Activated CD8-positive, alpha-beta T cell treated with anti-CD3 and anti-CD28 coated beads, Interleukin-2, amount 10 ng/mL, durations not matched to agents 7 days and 5 days (primary cell): ENCODE results near the gene CALHM6. TPM values are rescaled to one million over a fixed set of nuclear protein-coding genes. Genes with fewer than 3 reads are reported as not detected.

Experiments used
- ATAC-seq: fragments of 150-1000 bp; cut with Tn5 transposase; one replicate; pipeline ENCODE4 v1.10.0; 2021; ENCODE audit warnings: moderate library complexity
- CTCF ChIA-PET: fragments of 350-600 bp; sonication (Branson Sonifier 250); formaldehyde crosslinking; loops from one replicate; lab custom pipeline; 2021; ENCODE audit warnings: antibody characterized with exemption; lab: Charles Lee
- POLR2A ChIA-PET: fragments of 350-600 bp; sonication (Branson Sonifier 250); formaldehyde crosslinking; loops from one replicate; lab custom pipeline; 2021; ENCODE audit warnings: antibody characterized with exemption; lab: Charles Lee
- DNase-seq: peaks from one replicate; pipeline ENCODE4 v3.0.0-alpha.2; 2020
- H3K27ac Mint-ChIP-seq: one replicate; pipeline ENCODE4 v1.8.0; 2021; ENCODE audit warnings: mild to moderate bottlenecking, mixed read lengths
- H3K27me3 Mint-ChIP-seq: one replicate; pipeline ENCODE4 v1.8.0; 2021; ENCODE audit warnings: low read depth, mixed read lengths
- H3K36me3 Mint-ChIP-seq: one replicate; pipeline ENCODE4 v1.8.0; 2021; ENCODE audit warnings: low read depth, mixed read lengths
- H3K4me1 Mint-ChIP-seq: one replicate; pipeline ENCODE4 v1.8.0; 2021; ENCODE audit warnings: low read depth, mixed read lengths
- H3K4me3 Mint-ChIP-seq: one replicate; pipeline ENCODE4 v1.8.0; 2021; ENCODE audit warnings: mild to moderate bottlenecking, mixed read lengths
- H3K9me3 Mint-ChIP-seq: one replicate; pipeline ENCODE4 v1.8.0; 2022; ENCODE audit warnings: mixed read lengths; ENCODE audit not compliant: insufficient read depth
- total RNA-seq, 2 experiments: library from RNA; stranded (reverse); gene quantifications; one replicate each; pipeline ENCODE4 v1.2.3, GENCODE V29; 2021

The CALHM6 gene
- total RNA-seq, 2 experiments from 2014 or later, result 19.3 to 20.6 TPM

- Mint-ChIP-seq H3K27me3 (peaks cover 25% of the 10 kb centered on the region), H3K4me3 (no peak overlapping the region), H3K27ac (no peak overlapping the region), H3K4me1 (peaks cover 42% of the 10 kb centered on the region), H3K36me3 (no peaks in the 10 kb centered on the region), H3K9me3 (no peaks in the 10 kb centered on the region)
- ChIA-PET POLR2A (no interaction called here), CTCF (interaction anchor here (0.8 to 4.6 kb wide), 4 partner anchors 9 to 114 kb away, joined by 3 to 24 read pairs (median 8); no protein-coding TSS in a partner anchor)
- DNase-seq, result no peak
- ATAC-seq, result no peak
These were observed 14.8 kb upstream of the CALHM6 start for GRCh38 chr6:116446399-116446798.

- POLR2A ChIA-PET, result no interaction called here
- H3K36me3 Mint-ChIP-seq, result no peaks in the 10 kb centered on the region
These were observed 14.1 kb upstream of the CALHM6 start for GRCh38 chr6:116447052-116447451.

GRCh38 chr6:116447496-116448011, 13.6 kb upstream of the CALHM6 start:
- no peak for ATAC-seq
- DNase-seq, result no peak
- H3K27ac Mint-ChIP-seq, result no peak overlapping the region
- CTCF ChIA-PET, result interaction anchor here (0.6 to 4.6 kb wide), 4 partner anchors 11 to 179 kb away, joined by 3 to 24 read pairs (median 3); no protein-coding TSS in a partner anchor
- POLR2A ChIA-PET, result no interaction called here
- no peaks in the 10 kb centered on the region for H3K36me3 Mint-ChIP-seq
- no peak overlapping the region for H3K4me3 Mint-ChIP-seq
- H3K9me3 Mint-ChIP-seq, result no peaks in the 10 kb centered on the region
- H3K27me3 Mint-ChIP-seq, result peaks cover 14% of the 10 kb centered on the region
- H3K4me1 Mint-ChIP-seq, result peaks cover 46% of the 10 kb centered on the region

More at GRCh38 chr6:116447052-116447451, 14.1 kb upstream of the CALHM6 start:
- H3K27ac Mint-ChIP-seq, result no peak overlapping the region
- DNase-seq (no peak), ATAC-seq (no peak)
- no peaks in the 10 kb centered on the region for H3K9me3 Mint-ChIP-seq
- H3K27me3 Mint-ChIP-seq, result peaks cover 19% of the 10 kb centered on the region
- H3K4me3 Mint-ChIP-seq, result no peak overlapping the region
- H3K4me1 Mint-ChIP-seq, result peaks cover 46% of the 10 kb centered on the region
- CTCF ChIA-PET, result interaction anchor here (0.6 to 4.6 kb wide), 4 partner anchors 8 to 87 kb away, joined by 3 to 24 read pairs (median 3); no protein-coding TSS in a partner anchor

GRCh38 chr6:116449565-116449964, 11.6 kb upstream of the CALHM6 start:
- Mint-ChIP-seq H3K9me3 (no peaks in the 10 kb centered on the region), H3K36me3 (peaks cover 2% of the 10 kb centered on the region), H3K4me1 (peaks cover 43% of the 10 kb centered on the region), H3K4me3 (no peak overlapping the region), H3K27ac (no peak overlapping the region), H3K27me3 (peaks cover 16% of the 10 kb centered on the region)
- POLR2A ChIA-PET, result no interaction called here
- ATAC-seq (no peak), DNase-seq (no peak)
- CTCF ChIA-PET, result no interaction called here

GRCh38 chr6:116450185-116450710, 10.9 kb upstream of the CALHM6 start:
- DNase-seq (no peak), ATAC-seq (no peak)
- POLR2A ChIA-PET, result interaction anchor here (0.7 kb wide), 1 partner anchor 23 kb away, joined by 3 read pairs; no protein-coding TSS in a partner anchor
- Mint-ChIP-seq H3K27me3 (peaks cover 16% of the 10 kb centered on the region), H3K9me3 (no peaks in the 10 kb centered on the region), H3K4me3 (no peak overlapping the region), H3K4me1 (peaks cover 36% of the 10 kb centered on the region), H3K36me3 (peaks cover 2% of the 10 kb centered on the region), H3K27ac (no peak overlapping the region)
- CTCF ChIA-PET, result no interaction called here

- Mint-ChIP-seq H3K27ac (no peak overlapping the region), H3K4me3 (no peak overlapping the region), H3K9me3 (no peaks in the 10 kb centered on the region), H3K27me3 (peaks cover 16% of the 10 kb centered on the region), H3K36me3 (peaks cover 2% of the 10 kb centered on the region), H3K4me1 (peaks cover 38% of the 10 kb centered on the region)
- no peak for DNase-seq
- POLR2A ChIA-PET, result interaction anchor here (0.7 kb wide), 2 partner anchors 22 to 120 kb away, joined by 3 read pairs; no protein-coding TSS in a partner anchor
- CTCF ChIA-PET, result interaction anchor here (1.8 kb wide), 1 partner anchor 172 kb away, joined by 3 read pairs; no protein-coding TSS in a partner anchor
- ATAC-seq, result no peak
These were observed 10.1 kb upstream of the CALHM6 start for GRCh38 chr6:116450769-116451740.

- ChIA-PET CTCF (interaction anchor here (1.8 kb wide), 1 partner anchor 173 kb away, joined by 3 read pairs; no protein-coding TSS in a partner anchor), POLR2A (no interaction called here)
- Mint-ChIP-seq H3K27ac (no peak overlapping the region), H3K4me1 (peaks cover 43% of the 10 kb centered on the region), H3K4me3 (no peak overlapping the region), H3K27me3 (peaks cover 16% of the 10 kb centered on the region), H3K36me3 (peaks cover 2% of the 10 kb centered on the region), H3K9me3 (no peaks in the 10 kb centered on the region)
- no peak for DNase-seq
- no peak for ATAC-seq
These were observed 9.3 kb upstream of the CALHM6 start for GRCh38 chr6:116451916-116452315.

- Mint-ChIP-seq H3K27ac (no peak overlapping the region), H3K4me3 (no peak overlapping the region), H3K27me3 (peaks cover 16% of the 10 kb centered on the region), H3K36me3 (peaks cover 2% of the 10 kb centered on the region), H3K4me1 (peaks cover 46% of the 10 kb centered on the region), H3K9me3 (no peaks in the 10 kb centered on the region)
- CTCF ChIA-PET, result interaction anchor here (1.8 kb wide), 1 partner anchor 173 kb away, joined by 3 read pairs; no protein-coding TSS in a partner anchor
- POLR2A ChIA-PET, result no interaction called here
- no peak for DNase-seq
- no peak for ATAC-seq
These were observed 8.6 kb upstream of the CALHM6 start for GRCh38 chr6:116452531-116452930.

GRCh38 chr6:116456106-116456505, 5.1 kb upstream of the CALHM6 start:
- ChIA-PET POLR2A (no interaction called here), CTCF (no interaction called here)
- H3K27me3 Mint-ChIP-seq, result peaks cover 10% of the 10 kb centered on the region
- ATAC-seq (no peak), DNase-seq (no peak)
- H3K36me3 Mint-ChIP-seq, result peaks cover 2% of the 10 kb centered on the region
- H3K9me3 Mint-ChIP-seq, result no peaks in the 10 kb centered on the region
- no peak overlapping the region for H3K27ac Mint-ChIP-seq
- H3K4me1 Mint-ChIP-seq, result peaks cover 44% of the 10 kb centered on the region
- H3K4me3 Mint-ChIP-seq, result no peak overlapping the region

- Mint-ChIP-seq H3K27ac (peak overlapping the region; percentile 77), H3K36me3 (peaks cover 8% of the 10 kb centered on the region), H3K4me1 (peaks cover 46% of the 10 kb centered on the region), H3K9me3 (peaks cover 4% of the 10 kb centered on the region), H3K27me3 (peaks cover 12% of the 10 kb centered on the region), H3K4me3 (peak overlapping the region; percentile 13)
- ChIA-PET CTCF (no interaction called here), POLR2A (no interaction called here)
- DNase-seq, result no peak
- no peak for ATAC-seq
These were observed 4.2 kb upstream of the CALHM6 start for GRCh38 chr6:116456927-116457326.

GRCh38 chr6:116458264-116458663, 2.9 kb upstream of the CALHM6 start:
- H3K36me3 Mint-ChIP-seq, result peaks cover 13% of the 10 kb centered on the region
- DNase-seq, result no peak
- H3K4me3 Mint-ChIP-seq, result no peak overlapping the region
- H3K27ac Mint-ChIP-seq, result no peak overlapping the region
- peaks cover 52% of the 10 kb centered on the region for H3K4me1 Mint-ChIP-seq
- peaks cover 15% of the 10 kb centered on the region for H3K27me3 Mint-ChIP-seq
- H3K9me3 Mint-ChIP-seq, result peaks cover 4% of the 10 kb centered on the region
- ATAC-seq, result no peak
- ChIA-PET POLR2A (interaction anchor here (0.6 kb wide), 1 partner anchor 115 kb away, joined by 3 read pairs; no protein-coding TSS in a partner anchor), CTCF (interaction anchor here (0.6 to 1.1 kb wide), 5 partner anchors 10 to 171 kb away, joined by 3 to 4 read pairs (median 3); no protein-coding TSS in a partner anchor)
